HG02763 (cell line): Measurements from ENCODE around the gene LENG9.
"Not testable (repeated sequence)": the region's sequence is repeated elsewhere in the genome, so short reads cannot be mapped to it uniquely, and the experiment has no call there.

ENCODE experiments used
- ATAC-seq: cut with Tn5 transposase; IDR thresholded peaks from one replicate; pipeline ENCODE4 v1.9.1; 2021; ENCODE audit warnings: mild to moderate bottlenecking, moderate library complexity; ENCODE audit not compliant: unreplicated experiment

LENG9 gene

GRCh38 chr19:54463531-54464043 is at the start of gene LENG9:
TSS of gene LENG9 (minus strand) at chr19:54463778. CDS start at chr19:54463526, 252 bp downstream.
- peak; percentile 59 for ATAC-seq

GRCh38 chr19:54509200-54509940 is 45.8 kb upstream of the LENG9 start:
- not testable (repeated sequence) for ATAC-seq

GRCh38 chr19:54508487-54508886 is 44.9 kb upstream of the LENG9 start:
- not testable (repeated sequence) for ATAC-seq

DNA sequence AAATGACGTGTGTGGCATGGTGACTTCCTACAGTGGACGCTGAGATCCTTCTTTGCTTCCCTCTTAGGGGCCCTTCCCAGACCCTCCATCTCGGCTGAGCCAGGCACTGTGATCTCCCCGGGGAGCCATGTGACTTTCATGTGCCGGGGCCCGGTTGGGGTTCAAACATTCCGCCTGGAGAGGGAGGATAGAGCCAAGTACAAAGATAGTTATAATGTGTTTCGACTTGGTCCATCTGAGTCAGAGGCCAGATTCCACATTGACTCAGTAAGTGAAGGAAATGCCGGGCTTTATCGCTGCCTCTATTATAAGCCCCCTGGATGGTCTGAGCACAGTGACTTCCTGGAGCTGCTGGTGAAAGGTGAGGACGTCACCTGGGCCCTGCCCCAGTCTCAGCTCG is 44.2 kb upstream of the LENG9 start:
- ATAC-seq, result no peak

DNA sequence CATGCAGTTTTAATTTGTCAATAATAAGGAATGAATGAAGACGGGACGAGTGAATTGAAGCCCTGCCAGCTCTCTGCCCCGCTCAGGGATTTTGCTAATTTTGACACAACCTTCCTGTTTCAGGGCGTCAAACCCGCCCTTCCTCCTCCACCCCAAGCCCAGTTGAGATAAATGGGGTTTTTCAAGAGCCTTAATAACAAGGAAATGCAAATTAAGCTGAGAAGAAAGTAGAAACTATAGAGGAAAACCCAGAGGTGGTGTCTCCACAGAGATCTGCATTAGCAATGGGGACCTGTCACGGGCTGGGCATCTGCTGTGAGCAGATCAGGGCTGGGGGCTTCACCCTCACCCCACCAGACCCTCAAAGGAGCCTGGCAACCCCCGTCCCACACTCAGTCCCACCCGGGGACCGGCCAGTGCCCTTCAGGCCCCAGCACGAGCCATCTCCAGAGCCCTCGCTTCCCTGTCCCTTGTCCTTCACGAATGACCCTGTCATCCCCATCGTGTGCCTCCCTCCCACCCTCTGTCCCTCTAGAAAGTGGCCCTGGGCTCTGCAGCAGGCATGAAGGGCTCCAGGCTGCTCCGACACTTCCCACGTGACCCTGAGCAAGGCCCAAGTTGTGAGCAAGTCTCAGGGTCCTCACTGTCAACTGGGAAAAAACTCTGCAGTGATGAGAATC is 43.6 kb upstream of the LENG9 start:
- not testable (repeated sequence) for ATAC-seq

DNA sequence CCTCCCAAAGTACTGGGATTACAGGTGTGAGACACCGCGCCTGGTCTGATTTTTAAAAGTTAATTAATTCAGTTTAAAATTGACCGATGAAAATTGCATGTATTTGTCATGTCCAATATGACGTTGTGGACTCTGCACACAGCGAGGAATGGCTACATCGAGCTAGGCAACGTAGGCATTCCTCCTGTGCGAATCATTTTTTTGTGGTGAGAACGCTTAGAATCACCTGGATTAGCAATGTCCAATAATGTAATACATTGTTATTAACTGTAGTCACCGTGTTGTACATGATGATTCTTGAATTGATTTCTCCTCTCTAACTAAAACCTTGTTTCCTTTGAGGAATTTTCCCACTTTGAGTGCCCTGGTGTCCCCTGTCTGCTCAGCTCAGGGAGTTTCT is 42.5 kb upstream of the LENG9 start:
- ATAC-seq, result no peak

DNA sequence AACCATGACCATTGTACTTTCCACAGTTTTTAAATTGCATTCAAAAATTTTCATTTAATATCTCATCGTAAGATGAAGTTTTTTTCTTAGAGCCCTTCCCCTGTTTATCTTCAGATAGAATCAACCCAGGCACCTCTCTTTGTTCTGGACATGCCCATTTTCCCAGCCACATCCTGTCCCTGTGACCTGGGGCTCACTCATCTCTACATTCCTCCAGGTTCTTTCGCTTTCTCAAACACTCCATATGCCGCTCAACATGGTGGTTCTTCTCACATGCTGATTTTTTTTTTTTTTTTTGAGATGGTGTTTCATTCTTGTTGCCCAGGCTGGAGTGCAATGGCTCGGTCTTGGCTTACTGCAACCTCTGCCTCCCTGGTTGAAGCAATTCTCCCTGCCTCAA is 42.0 kb upstream of the LENG9 start:
- not testable (repeated sequence) for ATAC-seq

- ATAC-seq, result no peak
Observed at GRCh38 chr19:54502518-54503048, 39.0 kb upstream of the LENG9 start, which contains the start of gene LAIR2. TSS of gene LAIR2 (plus strand) at chr19:54502831. CDS start at chr19:54502919, 88 bp downstream.

- not testable (repeated sequence) for ATAC-seq
Observed at GRCh38 chr19:54498451-54498772, 34.8 kb upstream of the LENG9 start.

DNA sequence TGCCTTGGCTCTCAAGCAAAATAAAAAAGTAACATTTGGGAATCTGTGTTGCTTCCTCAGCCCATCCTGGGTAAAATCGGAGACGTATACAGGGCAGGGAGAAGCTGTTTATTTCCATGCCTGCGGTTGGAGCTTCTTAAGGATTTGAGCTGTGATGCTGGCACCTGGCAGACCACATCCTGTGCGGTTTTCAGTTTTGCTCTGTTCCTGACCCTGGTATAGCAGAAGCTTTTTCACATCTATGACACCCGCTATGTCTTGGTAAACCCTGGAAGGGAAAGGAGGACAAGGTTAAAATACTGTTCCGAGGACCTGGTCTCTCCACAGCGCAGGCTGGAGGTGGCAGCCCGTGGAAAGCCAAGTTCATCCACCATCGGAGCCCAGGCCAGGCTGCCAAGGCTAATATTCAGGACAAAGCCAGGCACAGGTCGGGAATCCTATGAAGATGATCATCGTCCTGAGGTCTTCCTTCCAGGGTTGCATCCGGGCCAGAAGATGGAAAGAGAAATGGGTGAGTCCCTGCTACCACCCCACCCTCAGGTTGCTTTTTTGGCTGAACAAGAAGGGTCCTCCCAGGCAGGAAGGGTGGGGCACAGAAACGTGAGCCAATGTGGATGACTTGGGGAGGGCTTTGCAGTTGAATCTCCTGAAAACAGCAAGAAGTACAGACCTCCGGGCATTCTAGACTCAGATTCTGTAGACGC is 34.3 kb upstream of the LENG9 start:
- ATAC-seq, result not testable (repeated sequence)

- not testable (repeated sequence) for ATAC-seq
Observed at GRCh38 chr19:54495284-54495683, 31.7 kb upstream of the LENG9 start.

DNA sequence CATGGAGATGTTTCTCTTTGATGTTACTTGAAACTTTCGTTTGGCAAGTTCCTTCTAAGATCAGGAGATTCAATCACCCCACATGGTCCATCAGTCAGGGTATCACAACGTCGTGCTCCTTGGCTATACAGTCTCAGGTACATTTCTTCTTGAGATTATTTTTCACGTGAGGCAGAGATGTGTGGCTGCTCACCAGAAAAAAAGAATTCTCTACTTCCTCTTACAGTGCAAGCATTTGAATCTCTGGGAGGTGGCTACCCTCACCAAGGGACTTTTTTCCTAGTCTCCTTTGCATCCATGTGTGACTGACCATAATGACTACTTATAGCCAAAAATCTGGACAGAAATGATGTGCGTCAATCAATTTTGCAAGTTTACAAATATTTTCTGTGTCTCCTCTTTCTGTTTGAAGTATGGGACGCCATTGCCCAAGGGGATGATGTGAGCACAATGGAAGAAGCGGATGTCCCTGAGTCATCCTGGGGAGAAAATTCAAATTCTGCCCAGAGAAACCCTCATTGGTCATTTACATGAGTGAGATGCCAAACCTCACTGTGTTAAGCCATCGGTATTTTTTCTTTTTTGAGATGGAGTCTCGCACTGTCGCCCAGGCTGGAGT is 30.5 kb upstream of the LENG9 start:
- no peak for ATAC-seq

DNA sequence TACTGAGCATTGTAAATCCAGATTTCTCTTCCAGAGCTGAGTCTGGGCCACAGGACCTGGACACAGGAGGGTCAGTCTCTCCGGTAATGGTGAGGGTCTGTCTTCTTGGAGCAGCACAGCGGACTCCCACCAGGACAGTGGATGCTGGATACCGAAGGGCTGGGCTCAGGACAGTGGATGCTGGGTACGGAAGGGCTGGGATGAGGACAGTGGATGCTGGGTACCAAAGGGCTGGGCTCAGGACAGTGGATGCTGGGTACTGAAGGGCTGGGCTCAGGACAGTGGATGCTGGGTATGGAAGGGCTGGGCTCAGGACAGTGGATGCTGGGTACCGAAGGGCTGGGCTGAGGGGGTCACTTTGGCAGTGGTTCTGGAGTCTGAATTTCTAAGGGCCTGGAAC is 29.5 kb upstream of the LENG9 start:
- not testable (repeated sequence) for ATAC-seq

GRCh38 chr19:54492568-54492967 is 29.0 kb upstream of the LENG9 start:
- ATAC-seq, result no peak

- ATAC-seq, result no peak
Observed at GRCh38 chr19:54489766-54490165, 26.2 kb upstream of the LENG9 start.

DNA sequence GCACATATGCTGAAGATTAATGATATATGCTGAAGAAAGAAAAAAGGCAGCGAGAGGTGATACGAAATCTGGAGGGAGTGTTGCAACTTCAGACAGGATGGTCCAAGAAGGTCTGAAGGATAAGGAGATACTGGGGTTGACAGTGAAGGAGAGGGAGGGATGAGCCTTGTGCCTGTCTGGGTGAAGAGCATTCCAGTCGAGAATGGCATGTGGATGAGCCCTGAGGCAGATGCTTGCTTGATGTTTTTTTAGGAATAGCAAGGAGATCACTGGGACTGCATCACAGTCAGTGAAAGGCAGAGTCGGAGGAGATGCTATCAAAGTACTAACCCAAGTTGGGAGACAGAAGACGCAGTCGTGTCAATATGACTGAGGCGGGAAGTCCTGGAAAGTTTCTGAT is 25.8 kb upstream of the LENG9 start:
- ATAC-seq, result no peak

GRCh38 chr19:54485851-54486250 is 22.3 kb upstream of the LENG9 start:
- no peak for ATAC-seq

GRCh38 chr19:54484451-54484850 is 20.9 kb upstream of the LENG9 start:
- ATAC-seq, result no peak

- no peak for ATAC-seq
Observed at GRCh38 chr19:54482889-54483288, 19.3 kb upstream of the LENG9 start.

GRCh38 chr19:54481326-54481930 is 17.9 kb upstream of the LENG9 start:
- ATAC-seq, result no peak
